Body of pancreas (tissue), 4 donors: ENCODE results near the gene NLRC3.

Experiments used
- CTCF ChIP-seq, 7 experiments: fragments of 450-650 bp in 4 of 7; fragments of 200-600 bp in 3 of 7; sonication (generic) in 3 of 7; IDR thresholded peaks; one replicate each; pipeline ENCODE4 v1.5.1; 2016 to 2019; ENCODE audit warnings: antibody characterized with exemption in 7 of 7
- POLR2A ChIP-seq, 3 donors: fragments of 450-650 bp; IDR thresholded peaks; one replicate each; pipeline ENCODE4 v1.6.1; 2016; ENCODE audit warnings: antibody characterized with exemption in 3 of 3, mild to moderate bottlenecking in 2 of 3

- TF ChIP-seq CTCF (IDR thresholded peaks at IDR 0.05) (no peak), POLR2A (IDR thresholded peaks at IDR 0.05) (no peak)
Measured at GRCh38 chr16:3601614-3602319, 24.6 kb upstream of the NLRC3 start.
